HepG2 (cell line): ENCODE results near the gene PLEKHH1. TPM values are rescaled to one million over a fixed set of nuclear protein-coding genes. Genes with fewer than 3 reads are reported as not detected.

Source experiments
- ARID4A ChIP-seq: sonication (generic); formaldehyde crosslinking; IDR thresholded peaks from 2 replicates; pipeline ENCODE4 v1.5.0; 2020; ENCODE audit warnings: mild to moderate bottlenecking, missing genetic modification reagents, borderline replicate concordance
- SOX13 ChIP-seq, 3 experiments: fragments of 450-650 bp in 1 of 3; sonication (generic) in 1 of 3; formaldehyde crosslinking in 1 of 3; IDR thresholded peaks in 2 of 3; conservative IDR thresholded peaks in 1 of 3; 2 replicates each; pipeline versions ENCODE4 v1.5.0 to v1.6.1; 2016 to 2020; ENCODE audit warnings: antibody characterized with exemption in 1 of 3, mild to moderate bottlenecking in 1 of 3, missing compliant biosample characterization in 1 of 3, missing genetic modification reagents in 1 of 3, moderate library complexity in 1 of 3
- TRAFD1 ChIP-seq: sonication (generic); formaldehyde crosslinking; IDR thresholded peaks from 2 replicates; pipeline ENCODE4 v1.5.1; 2020; ENCODE audit warnings: missing genetic modification reagents, mild to moderate bottlenecking, borderline replicate concordance
- ZNF20 ChIP-seq: sonication (generic); formaldehyde crosslinking; IDR thresholded peaks from 2 replicates; pipeline ENCODE4 v1.4.0; 2020; ENCODE audit warnings: mild to moderate bottlenecking, moderate library complexity, missing genetic modification reagents
- ZNF552 ChIP-seq: sonication (generic); formaldehyde crosslinking; IDR thresholded peaks from 2 replicates; pipeline ENCODE4 v1.9.0; 2022; ENCODE audit warnings: missing genetic modification reagents, mild to moderate bottlenecking, borderline replicate concordance
- ZNF557 ChIP-seq: sonication (generic); formaldehyde crosslinking; IDR thresholded peaks from 2 replicates; pipeline ENCODE4 v1.4.0; 2020; ENCODE audit warnings: missing genetic modification reagents
- ZNF724P ChIP-seq: sonication (generic); formaldehyde crosslinking; IDR thresholded peaks from 2 replicates; pipeline ENCODE4 v1.8.0; 2022; ENCODE audit warnings: missing genetic modification reagents, borderline replicate concordance
- ZNF761 ChIP-seq: sonication (generic); formaldehyde crosslinking; conservative IDR thresholded peaks from 2 replicates; pipeline ENCODE4 v1.4.0; 2020; ENCODE audit warnings: mild to moderate bottlenecking, missing genetic modification reagents
- polyA plus RNA-seq, 8 experiments: library from polyadenylated mRNA; depleted of rRNA in 3 of 8; stranded (reverse) in 7 of 8; unstranded in 1 of 8; fragments of >200 nt; fragmentation: Illumina TruSeq in 4 of 8; extraction: Trizol in 4 of 8; gene quantifications; 2 replicates each; pipeline versions ENCODE4 v1.2.1 to v1.2.3, GENCODE V29; 2011 to 2016; ENCODE audit warnings: low read depth in 4 of 8, missing spikeins in 1 of 8, mixed read lengths in 1 of 8; ENCODE audit not compliant: insufficient read depth in 1 of 8
- total RNA-seq, 5 experiments: library from RNA; depleted of rRNA; stranded (reverse); fragments of >200 nt; fragmentation: Illumina TruSeq; extraction: Trizol; gene quantifications; 2 replicates each; pipeline ENCODE4 v1.2.3, GENCODE V29; 2016; ENCODE audit warnings: low read depth in 1 of 5
- TF ChIP-seq, protein P1 (sequence below): sonication (generic); formaldehyde crosslinking; IDR thresholded peaks from 2 replicates; pipeline ENCODE4 v1.8.0; 2023; ENCODE audit warnings: mild to moderate bottlenecking, missing genetic modification reagents
- TF ChIP-seq, protein P2 (sequence below): sonication (generic); formaldehyde crosslinking; IDR thresholded peaks from 2 replicates; pipeline ENCODE4 v1.5.0; 2020; ENCODE audit warnings: mild to moderate bottlenecking, missing genetic modification reagents, borderline replicate concordance

PLEKHH1 gene
- total and polyA plus RNA-seq, 2 of the 13 experiments (the other 11 are each of a cell fraction or from before 2014, with no cell fraction given), result 8.6 to 15.8 TPM

DNA sequence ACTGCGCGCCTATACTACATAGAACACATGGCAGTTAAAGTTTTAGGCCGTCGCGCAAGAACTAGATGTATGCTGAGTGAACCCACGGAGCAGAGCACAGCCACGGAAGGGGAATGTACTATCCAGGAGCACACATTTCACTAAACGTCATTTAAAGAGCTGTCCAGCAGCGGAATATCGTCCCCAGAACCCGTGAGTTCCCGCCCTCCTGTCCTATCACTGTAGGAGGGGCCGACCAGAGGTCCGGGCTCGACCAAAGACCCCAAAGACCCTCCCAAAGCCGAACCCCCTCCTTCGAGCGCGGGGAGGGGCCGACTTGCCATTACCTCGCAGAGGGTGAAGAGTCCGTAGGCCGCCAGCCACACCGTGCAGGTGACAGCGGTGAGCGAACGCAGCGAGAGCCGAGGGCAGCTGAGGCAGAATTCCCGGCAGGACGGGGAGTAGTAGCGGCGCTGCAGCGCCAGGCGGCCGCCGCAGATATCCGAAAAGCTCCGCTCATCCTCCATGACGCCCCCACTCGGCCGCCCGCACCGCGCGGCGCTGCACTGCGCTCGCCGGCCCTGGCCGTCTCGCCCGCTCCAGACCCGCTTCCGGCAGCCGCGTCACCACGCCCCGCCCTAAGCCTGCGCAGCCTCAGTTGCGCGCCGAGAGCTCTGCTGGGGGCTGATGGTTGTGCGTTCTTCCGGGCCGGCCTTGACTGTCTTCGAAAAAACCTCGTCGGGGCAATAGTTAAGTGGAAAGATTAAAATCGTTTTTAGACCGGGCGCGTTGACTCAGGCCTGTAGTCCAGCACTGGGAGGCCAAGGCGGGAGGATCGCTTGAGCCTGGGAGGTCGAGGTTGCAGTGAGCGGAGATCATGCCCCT, 66.8 kb downstream of the PLEKHH1 start, which contains the start of gene PIGH (continued):
- no peak for TF ChIP-seq TRAFD1
- TF ChIP-seq ZNF724P (CRISPR knock-in tag), result no peak
- TF ChIP-seq, protein P1, sequence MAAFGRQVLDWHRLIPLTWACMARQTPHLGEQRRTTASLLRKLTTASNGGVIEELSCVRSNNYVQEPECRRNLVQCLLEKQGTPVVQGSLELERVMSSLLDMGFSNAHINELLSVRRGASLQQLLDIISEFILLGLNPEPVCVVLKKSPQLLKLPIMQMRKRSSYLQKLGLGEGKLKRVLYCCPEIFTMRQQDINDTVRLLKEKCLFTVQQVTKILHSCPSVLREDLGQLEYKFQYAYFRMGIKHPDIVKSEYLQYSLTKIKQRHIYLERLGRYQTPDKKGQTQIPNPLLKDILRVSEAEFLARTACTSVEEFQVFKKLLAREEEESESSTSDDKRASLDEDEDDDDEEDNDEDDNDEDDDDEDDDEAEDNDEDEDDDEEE (CRISPR knock-in tag), result peak; percentile 57; the same call in 1 of the 2 replicates
- TF ChIP-seq, protein P2, sequence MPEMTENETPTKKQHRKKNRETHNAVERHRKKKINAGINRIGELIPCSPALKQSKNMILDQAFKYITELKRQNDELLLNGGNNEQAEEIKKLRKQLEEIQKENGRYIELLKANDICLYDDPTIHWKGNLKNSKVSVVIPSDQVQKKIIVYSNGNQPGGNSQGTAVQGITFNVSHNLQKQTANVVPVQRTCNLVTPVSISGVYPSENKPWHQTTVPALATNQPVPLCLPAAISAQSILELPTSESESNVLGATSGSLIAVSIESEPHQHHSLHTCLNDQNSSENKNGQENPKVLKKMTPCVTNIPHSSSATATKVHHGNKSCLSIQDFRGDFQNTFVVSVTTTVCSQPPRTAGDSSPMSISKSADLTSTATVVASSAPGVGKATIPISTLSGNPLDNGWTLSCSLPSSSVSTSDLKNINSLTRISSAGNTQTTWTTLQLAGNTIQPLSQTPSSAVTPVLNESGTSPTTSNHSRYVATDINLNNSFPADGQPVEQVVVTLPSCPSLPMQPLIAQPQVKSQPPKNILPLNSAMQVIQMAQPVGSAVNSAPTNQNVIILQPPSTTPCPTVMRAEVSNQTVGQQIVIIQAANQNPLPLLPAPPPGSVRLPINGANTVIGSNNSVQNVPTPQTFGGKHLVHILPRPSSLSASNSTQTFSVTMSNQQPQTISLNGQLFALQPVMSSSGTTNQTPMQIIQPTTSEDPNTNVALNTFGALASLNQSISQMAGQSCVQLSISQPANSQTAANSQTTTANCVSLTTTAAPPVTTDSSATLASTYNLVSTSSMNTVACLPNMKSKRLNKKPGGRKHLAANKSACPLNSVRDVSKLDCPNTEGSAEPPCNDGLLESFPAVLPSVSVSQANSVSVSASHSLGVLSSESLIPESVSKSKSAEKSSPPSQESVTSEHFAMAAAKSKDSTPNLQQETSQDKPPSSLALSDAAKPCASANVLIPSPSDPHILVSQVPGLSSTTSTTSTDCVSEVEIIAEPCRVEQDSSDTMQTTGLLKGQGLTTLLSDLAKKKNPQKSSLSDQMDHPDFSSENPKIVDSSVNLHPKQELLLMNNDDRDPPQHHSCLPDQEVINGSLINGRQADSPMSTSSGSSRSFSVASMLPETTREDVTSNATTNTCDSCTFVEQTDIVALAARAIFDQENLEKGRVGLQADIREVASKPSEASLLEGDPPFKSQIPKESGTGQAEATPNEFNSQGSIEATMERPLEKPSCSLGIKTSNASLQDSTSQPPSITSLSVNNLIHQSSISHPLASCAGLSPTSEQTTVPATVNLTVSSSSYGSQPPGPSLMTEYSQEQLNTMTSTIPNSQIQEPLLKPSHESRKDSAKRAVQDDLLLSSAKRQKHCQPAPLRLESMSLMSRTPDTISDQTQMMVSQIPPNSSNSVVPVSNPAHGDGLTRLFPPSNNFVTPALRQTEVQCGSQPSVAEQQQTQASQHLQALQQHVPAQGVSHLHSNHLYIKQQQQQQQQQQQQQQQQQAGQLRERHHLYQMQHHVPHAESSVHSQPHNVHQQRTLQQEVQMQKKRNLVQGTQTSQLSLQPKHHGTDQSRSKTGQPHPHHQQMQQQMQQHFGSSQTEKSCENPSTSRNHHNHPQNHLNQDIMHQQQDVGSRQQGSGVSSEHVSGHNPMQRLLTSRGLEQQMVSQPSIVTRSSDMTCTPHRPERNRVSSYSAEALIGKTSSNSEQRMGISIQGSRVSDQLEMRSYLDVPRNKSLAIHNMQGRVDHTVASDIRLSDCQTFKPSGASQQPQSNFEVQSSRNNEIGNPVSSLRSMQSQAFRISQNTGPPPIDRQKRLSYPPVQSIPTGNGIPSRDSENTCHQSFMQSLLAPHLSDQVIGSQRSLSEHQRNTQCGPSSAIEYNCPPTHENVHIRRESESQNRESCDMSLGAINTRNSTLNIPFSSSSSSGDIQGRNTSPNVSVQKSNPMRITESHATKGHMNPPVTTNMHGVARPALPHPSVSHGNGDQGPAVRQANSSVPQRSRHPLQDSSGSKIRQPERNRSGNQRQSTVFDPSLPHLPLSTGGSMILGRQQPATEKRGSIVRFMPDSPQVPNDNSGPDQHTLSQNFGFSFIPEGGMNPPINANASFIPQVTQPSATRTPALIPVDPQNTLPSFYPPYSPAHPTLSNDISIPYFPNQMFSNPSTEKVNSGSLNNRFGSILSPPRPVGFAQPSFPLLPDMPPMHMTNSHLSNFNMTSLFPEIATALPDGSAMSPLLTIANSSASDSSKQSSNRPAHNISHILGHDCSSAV, result no peak
- TF ChIP-seq SOX13 (IDR thresholded peaks at IDR 0.05), result no peak
- TF ChIP-seq SOX13 (CRISPR knock-in tag; conservative IDR thresholded peaks at IDR 0.05 in 1 of 2, IDR thresholded peaks at IDR 0.05 in 1 of 2), result peak in 1 of 2 experiments; percentile 30; a peak in 1 of 4 replicates
- TF ChIP-seq ZNF557 (CRISPR knock-in tag), result no peak
- no peak for TF ChIP-seq ZNF761 (CRISPR knock-in tag)
- no peak for TF ChIP-seq ZNF20 (CRISPR knock-in tag)
- TF ChIP-seq ZNF552 (CRISPR knock-in tag), result no peak; the same call in 1 of the 2 replicates
- TF ChIP-seq ARID4A (CRISPR knock-in tag), result peak; percentile 89
